Endodermal cell (in vitro differentiated cells): ENCODE measurements around the gene MAST1. TPM values are rescaled to one million over a fixed set of nuclear protein-coding genes. Genes with fewer than 3 reads are reported as not detected.

ENCODE experiments used
- DNase-seq: peaks from one replicate; pipeline ENCODE4 v3.0.0-alpha.2; 2017
- H3K27ac ChIP-seq: 2 replicates; pipeline ENCODE4 v1.5.1; 2013; ENCODE audit warnings: mild to moderate bottlenecking, low read depth, low read length, moderate library complexity
- H3K27me3 ChIP-seq: 2 replicates; pipeline ENCODE4 v1.6.1; 2013; ENCODE audit warnings: mild to moderate bottlenecking, low read length, moderate library complexity; ENCODE audit not compliant: insufficient read depth, control insufficient read depth, poor library complexity, severe bottlenecking
- H3K36me3 ChIP-seq: 2 replicates; pipeline ENCODE4 v1.7.0; 2013; ENCODE audit warnings: mild to moderate bottlenecking, low read length, moderate library complexity; ENCODE audit not compliant: control insufficient read depth, insufficient read depth
- H3K4me1 ChIP-seq: one replicate; pipeline ENCODE4 v1.7.0; 2013; ENCODE audit warnings: low read length; ENCODE audit not compliant: control insufficient read depth, insufficient read depth
- H3K4me3 ChIP-seq: 2 replicates; pipeline ENCODE4 v1.5.1; 2013; ENCODE audit warnings: mild to moderate bottlenecking, low read length, moderate library complexity
- H3K9ac ChIP-seq: 2 replicates; pipeline ENCODE4 v1.6.1; 2013; ENCODE audit warnings: mild to moderate bottlenecking, low read length, moderate library complexity; ENCODE audit not compliant: poor library complexity, severe bottlenecking; ENCODE audit errors: extremely low read depth
- H3K9me3 ChIP-seq: 2 replicates; pipeline ENCODE4 v1.6.1; 2013; ENCODE audit warnings: mild to moderate bottlenecking, low read length, moderate library complexity; ENCODE audit not compliant: control insufficient read depth
- H3K27ac Mint-ChIP-seq: 2 replicates; pipeline ENCODE4 v1.8.0; 2020; ENCODE audit warnings: mixed read lengths
- H3K27me3 Mint-ChIP-seq: 2 replicates; pipeline ENCODE4 v1.8.0; 2021; ENCODE audit warnings: mild to moderate bottlenecking, mixed read lengths; ENCODE audit not compliant: insufficient read depth
- H3K36me3 Mint-ChIP-seq: 2 replicates; pipeline ENCODE4 v1.8.0; 2020; ENCODE audit warnings: low read depth, mixed read lengths
- H3K4me1 Mint-ChIP-seq: 2 replicates; pipeline ENCODE4 v1.8.0; 2020; ENCODE audit warnings: mixed read lengths
- H3K4me3 Mint-ChIP-seq: 2 replicates; pipeline ENCODE4 v1.8.0; 2020; ENCODE audit warnings: mild to moderate bottlenecking, moderate library complexity, mixed read lengths
- H3K9me3 Mint-ChIP-seq: 2 replicates; pipeline ENCODE4 v1.8.0; 2020; ENCODE audit warnings: mild to moderate bottlenecking, mixed read lengths
- WGBS, 2 experiments: methylation state at CpG; one replicate each; pipeline versions ENCODE4 v1.1.5 to v1.1.7; 2013; ENCODE audit warnings: missing lambda C conversion rate in 2 of 2, mixed read lengths in 1 of 2; ENCODE audit not compliant: insufficient coverage in 1 of 2, insufficient read length in 1 of 2; 5-methylcytosine and 5-hydroxymethylcytosine counted together
- total RNA-seq, 2 donors: library from RNA; stranded (reverse); fragmentation: NEBNext Ultra II Directional in 1 of 2; extraction: Animal tissue kit (Norgen Biotek cat#: 25700) in 1 of 2; gene quantifications; 2 replicates in 1 of 2; 3 replicates in 1 of 2; pipeline ENCODE4 v1.2.1, GENCODE V29; 2021
- TF ChIP-seq, protein P1 (sequence below): fragments of 200-600 bp; sonication (generic); conservative IDR thresholded peaks from 2 replicates; pipeline ENCODE4 v1.5.0; 2021; ENCODE audit warnings: antibody characterized with exemption, mild to moderate bottlenecking

The MAST1 gene
- total RNA-seq, 2 donors from 2014 or later: 6.9 to 18.5 TPM

DNA sequence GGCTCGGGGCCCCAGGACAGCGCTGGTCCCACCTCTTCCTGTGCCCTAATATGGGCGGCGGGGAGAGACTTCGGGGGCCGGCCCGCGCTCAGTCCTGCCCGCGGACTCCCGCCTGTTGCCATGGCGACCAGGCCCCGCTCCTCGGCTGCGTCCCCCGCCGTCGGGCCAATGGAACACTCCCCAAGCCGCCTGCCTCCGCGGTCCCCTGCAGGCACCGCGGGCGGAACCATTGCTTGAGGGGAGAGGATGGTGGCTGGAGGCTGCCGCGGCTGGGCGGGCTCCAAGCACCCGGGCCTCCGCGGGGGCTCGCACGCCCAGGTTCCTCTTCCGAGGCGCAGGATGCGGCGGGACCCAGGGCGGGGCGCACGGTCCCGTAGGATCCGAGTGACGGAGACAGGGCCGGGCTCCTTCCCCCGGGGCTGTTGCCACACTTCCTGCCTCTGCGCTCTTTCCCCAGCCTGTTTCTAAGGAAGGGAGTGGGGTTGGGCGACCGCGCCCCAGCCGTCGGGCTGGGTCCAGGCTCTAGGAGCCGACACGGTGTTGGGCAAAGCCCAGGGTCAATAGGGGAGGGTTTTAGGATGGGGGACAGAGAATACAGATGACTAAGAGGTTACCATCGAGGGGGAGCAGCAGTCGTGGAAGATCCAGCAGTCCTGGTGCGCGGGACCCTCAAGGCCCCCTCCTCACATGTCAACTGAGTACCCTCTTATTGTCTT lies 48.3 kb upstream of the MAST1 start:
- Mint-ChIP-seq H3K36me3 (no peaks in the 10 kb centered on the region), H3K27me3 (peaks cover 9% of the 10 kb centered on the region), H3K4me3 (peak overlapping the region; percentile 74), H3K27ac (peak overlapping the region; percentile 30), H3K9me3 (no peaks in the 10 kb centered on the region), H3K4me1 (peaks cover 24% of the 10 kb centered on the region)
- TF ChIP-seq, protein P1, sequence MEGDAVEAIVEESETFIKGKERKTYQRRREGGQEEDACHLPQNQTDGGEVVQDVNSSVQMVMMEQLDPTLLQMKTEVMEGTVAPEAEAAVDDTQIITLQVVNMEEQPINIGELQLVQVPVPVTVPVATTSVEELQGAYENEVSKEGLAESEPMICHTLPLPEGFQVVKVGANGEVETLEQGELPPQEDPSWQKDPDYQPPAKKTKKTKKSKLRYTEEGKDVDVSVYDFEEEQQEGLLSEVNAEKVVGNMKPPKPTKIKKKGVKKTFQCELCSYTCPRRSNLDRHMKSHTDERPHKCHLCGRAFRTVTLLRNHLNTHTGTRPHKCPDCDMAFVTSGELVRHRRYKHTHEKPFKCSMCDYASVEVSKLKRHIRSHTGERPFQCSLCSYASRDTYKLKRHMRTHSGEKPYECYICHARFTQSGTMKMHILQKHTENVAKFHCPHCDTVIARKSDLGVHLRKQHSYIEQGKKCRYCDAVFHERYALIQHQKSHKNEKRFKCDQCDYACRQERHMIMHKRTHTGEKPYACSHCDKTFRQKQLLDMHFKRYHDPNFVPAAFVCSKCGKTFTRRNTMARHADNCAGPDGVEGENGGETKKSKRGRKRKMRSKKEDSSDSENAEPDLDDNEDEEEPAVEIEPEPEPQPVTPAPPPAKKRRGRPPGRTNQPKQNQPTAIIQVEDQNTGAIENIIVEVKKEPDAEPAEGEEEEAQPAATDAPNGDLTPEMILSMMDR: no peak
- no peak overlapping the region for H3K9ac ChIP-seq
- H3K27me3 ChIP-seq: peaks cover 9% of the 10 kb centered on the region
- WGBS, 2 experiments: 2% methylated on average over 29 to 56 of the region's 56 CpGs
- H3K4me3 ChIP-seq: peak overlapping the region; percentile 86
- H3K36me3 ChIP-seq: no peaks in the 10 kb centered on the region
- H3K4me1 ChIP-seq: peaks cover 6% of the 10 kb centered on the region
- peak; percentile 98 for DNase-seq
- H3K9me3 ChIP-seq: no peaks in the 10 kb centered on the region
- H3K27ac ChIP-seq: peak overlapping the region; percentile 66

DNA sequence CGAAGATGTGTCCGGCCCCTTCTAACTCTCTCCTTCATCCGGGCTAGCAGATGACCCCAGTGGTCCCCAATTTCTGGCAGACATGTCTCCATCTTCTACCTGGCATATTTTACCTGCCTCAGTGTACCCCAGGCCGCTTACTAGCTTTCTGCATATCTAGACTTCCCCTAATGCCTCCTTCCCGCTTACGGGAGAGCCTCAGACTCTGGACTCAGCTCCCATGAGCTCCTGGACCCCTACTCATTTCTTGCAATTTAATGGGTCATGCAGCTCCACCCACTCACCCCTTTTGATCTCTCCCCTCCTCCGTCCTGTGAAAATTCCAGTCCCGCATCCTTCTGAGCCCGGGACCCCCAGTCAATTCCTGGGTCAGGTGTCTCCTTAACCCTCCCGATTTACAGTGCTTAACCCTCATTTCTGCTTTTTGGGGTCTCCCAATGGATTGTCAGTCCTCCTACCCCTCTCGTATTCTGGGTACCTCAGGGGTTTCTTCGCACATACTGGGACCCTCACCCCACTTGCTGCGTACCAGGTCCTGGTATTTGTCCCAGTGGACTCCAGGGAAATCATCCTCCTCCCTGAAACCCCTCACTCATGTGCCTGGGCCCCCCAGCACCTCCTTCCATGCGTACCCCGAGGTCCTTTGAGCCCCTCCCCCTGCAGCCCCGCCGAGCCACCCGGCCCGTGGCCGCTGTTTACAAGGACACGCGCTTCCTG lies 47.5 kb upstream of the MAST1 start:
- H3K9ac ChIP-seq: no peak overlapping the region
- peak overlapping the region; percentile 30 for H3K27ac Mint-ChIP-seq
- H3K27me3 Mint-ChIP-seq: peaks cover 9% of the 10 kb centered on the region
- H3K4me1 Mint-ChIP-seq: peaks cover 26% of the 10 kb centered on the region
- peak overlapping the region; percentile 66 for H3K27ac ChIP-seq
- TF ChIP-seq, protein P1: no peak
- peaks cover 9% of the 10 kb centered on the region for H3K27me3 ChIP-seq
- H3K36me3 Mint-ChIP-seq: no peaks in the 10 kb centered on the region
- H3K36me3 ChIP-seq: no peaks in the 10 kb centered on the region
- peak overlapping the region; percentile 74 for H3K4me3 Mint-ChIP-seq
- H3K9me3 ChIP-seq: no peaks in the 10 kb centered on the region
- no peak for DNase-seq
- H3K4me1 ChIP-seq: peaks cover 6% of the 10 kb centered on the region
- H3K9me3 Mint-ChIP-seq: no peaks in the 10 kb centered on the region
- peak overlapping the region; percentile 86 for H3K4me3 ChIP-seq
- 7 to 9% methylated on average over 15 to 22 of the region's 22 CpGs for WGBS, 2 experiments

DNA sequence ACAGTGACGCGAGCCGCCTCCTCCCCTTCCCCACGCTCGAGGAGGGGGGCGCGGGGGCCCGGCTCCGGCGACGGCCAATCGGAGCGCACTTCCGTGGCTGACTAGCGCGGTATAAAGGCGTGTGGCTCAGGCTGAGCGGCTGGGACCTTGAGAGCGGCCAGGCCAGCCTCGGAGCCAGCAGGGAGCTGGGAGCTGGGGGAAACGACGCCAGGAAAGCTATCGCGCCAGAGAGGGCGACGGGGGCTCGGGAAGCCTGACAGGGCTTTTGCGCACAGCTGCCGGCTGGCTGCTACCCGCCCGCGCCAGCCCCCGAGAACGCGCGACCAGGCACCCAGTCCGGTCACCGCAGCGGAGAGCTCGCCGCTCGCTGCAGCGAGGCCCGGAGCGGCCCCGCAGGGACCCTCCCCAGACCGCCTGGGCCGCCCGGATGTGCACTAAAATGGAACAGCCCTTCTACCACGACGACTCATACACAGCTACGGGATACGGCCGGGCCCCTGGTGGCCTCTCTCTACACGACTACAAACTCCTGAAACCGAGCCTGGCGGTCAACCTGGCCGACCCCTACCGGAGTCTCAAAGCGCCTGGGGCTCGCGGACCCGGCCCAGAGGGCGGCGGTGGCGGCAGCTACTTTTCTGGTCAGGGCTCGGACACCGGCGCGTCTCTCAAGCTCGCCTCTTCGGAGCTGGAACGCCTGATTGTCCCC lies 46.8 kb upstream of the MAST1 start, which contains the start of gene JUNB:
Gene JUNB (plus strand): TSS at position 142 of the 706 bp plus-strand sequence. CDS start 286 bp downstream, at position 428.
- peaks cover 9% of the 10 kb centered on the region for H3K27me3 Mint-ChIP-seq
- H3K4me1 Mint-ChIP-seq: peaks cover 33% of the 10 kb centered on the region
- Histone ChIP-seq H3K27me3 (peaks cover 9% of the 10 kb centered on the region), H3K4me3 (peak within 1 kb of the TSS; percentile 86), H3K27ac (peak within 1 kb of the TSS; percentile 70), H3K36me3 (no peaks in the 10 kb centered on the region), H3K9ac (peak within 1 kb of the TSS; percentile 89), H3K9me3 (no peaks in the 10 kb centered on the region), H3K4me1 (peaks cover 11% of the 10 kb centered on the region)
- H3K36me3 Mint-ChIP-seq: no peaks in the 10 kb centered on the region
- 0 to 1% methylated on average over 18 to 73 of the region's 73 CpGs for WGBS, 2 experiments
- no peaks in the 10 kb centered on the region for H3K9me3 Mint-ChIP-seq
- peak; percentile 94 for DNase-seq
- TF ChIP-seq, protein P1: peak; percentile 52
- H3K4me3 Mint-ChIP-seq: peak within 1 kb of the TSS; percentile 74
- H3K27ac Mint-ChIP-seq: peak within 1 kb of the TSS; percentile 89
